NCI-H82 treated with DMSO at 0.1 percent for 48 hours (cell line): ENCODE measurements around the gene IL32.

Source experiments
- DNase-seq: peaks from one replicate; lab custom pipeline; 2025; ENCODE audit not compliant: unreplicated experiment; lab: John Stamatoyannopoulos, UW

IL32 gene

DNA sequence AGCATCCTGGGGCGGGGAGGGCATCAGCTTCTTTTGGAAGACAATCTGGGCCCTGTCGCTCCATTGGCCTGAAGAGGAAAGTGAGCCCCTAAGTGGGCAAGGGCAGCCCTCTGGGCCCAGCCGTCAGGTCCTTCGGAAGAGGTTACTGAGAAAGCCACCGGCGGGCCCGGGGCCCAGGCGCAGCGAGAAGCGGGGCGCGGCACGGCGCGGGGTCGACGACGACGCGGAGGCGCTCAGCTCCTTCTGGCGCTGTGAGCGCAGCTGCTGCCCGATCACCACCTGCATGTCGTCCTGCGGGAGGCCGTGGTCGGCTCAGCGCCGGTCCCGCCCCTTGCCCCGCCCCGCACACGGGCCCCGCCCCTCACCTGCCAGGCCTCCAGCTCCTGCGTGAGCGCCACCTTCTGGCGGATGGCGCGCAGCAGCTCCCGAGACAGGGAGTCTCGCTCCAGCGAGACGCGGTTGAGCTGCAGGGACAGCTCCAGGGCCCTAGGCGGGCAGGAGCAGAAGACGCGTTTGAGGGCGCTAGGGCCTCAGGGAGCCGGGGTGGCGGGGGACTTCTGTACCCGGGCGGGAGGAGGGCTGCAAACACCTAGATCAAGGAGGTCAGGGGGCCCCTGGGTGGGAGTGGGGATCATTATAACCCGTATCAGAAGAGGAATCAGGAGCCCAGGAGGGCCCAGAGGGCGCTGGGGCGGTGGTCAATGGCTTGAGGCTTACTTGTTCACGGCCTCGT, 37.3 kb upstream of the IL32 start:
- DNase-seq, result peak; percentile 66

DNA sequence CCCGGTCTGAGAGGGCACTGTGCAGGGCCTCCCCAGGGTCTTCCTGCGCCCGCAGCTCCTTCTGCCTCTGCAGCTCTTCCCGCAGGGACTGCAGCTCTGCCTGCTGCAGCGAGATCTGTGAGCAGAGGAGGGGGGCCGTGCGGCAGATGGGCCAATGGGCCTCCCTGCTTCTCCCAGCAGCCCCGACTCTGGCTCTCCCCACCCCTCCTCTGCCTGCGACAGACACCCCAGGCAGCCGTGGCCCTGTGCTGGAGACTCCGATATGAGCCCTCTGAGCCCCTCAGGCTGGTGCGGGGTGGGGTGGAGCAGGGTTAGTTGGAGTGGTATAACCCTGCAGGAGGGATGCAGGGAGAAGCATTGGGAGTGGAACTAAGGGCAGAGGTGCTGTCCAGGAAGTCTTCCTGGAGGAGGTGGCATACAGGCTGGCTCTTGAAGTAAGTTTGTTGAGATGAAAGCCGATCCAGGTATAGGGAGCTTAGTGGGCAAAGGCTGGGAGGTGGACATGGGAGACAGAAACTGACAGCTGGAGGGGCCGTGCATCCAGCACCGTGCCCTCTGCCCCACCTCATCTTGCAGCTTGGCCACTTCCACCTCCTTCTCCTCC, 36.6 kb upstream of the IL32 start:
- DNase-seq, result no peak

DNA sequence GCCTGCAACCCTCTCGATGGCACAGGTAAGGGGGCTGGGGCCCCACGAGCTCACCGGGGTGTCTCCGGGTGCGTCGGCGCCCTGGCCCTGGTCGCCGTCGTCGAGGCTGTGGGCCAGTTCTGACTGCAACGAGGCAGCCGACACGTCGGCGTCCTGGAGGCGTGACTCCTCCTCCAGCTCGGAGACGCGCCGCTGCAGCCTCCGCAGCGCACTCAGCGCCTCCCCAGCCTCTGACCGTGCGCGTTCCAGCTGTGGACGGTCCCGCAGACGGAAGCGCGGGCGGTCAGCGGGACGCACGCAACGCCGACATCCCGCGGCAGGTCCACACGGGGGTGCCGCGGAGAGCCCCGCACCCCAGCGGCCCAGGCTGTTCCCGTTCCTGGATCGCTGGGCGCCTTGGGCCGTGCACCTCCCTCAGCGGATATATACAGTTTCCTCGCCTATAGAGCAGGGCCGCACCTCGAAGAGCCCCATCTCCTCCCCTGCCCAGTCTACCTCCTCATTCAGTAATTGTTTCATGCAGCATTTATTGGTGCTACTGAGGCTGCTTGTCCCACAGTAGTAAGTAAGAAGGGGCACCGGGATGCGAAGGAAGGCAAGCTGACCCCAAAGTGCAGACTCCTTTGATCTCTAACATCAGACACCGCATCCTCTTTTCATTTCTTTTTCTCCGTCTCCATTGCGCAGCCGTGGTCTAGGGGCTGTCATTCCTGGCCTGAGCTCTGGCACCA, 35.8 kb upstream of the IL32 start:
- DNase-seq, result no peak

DNA sequence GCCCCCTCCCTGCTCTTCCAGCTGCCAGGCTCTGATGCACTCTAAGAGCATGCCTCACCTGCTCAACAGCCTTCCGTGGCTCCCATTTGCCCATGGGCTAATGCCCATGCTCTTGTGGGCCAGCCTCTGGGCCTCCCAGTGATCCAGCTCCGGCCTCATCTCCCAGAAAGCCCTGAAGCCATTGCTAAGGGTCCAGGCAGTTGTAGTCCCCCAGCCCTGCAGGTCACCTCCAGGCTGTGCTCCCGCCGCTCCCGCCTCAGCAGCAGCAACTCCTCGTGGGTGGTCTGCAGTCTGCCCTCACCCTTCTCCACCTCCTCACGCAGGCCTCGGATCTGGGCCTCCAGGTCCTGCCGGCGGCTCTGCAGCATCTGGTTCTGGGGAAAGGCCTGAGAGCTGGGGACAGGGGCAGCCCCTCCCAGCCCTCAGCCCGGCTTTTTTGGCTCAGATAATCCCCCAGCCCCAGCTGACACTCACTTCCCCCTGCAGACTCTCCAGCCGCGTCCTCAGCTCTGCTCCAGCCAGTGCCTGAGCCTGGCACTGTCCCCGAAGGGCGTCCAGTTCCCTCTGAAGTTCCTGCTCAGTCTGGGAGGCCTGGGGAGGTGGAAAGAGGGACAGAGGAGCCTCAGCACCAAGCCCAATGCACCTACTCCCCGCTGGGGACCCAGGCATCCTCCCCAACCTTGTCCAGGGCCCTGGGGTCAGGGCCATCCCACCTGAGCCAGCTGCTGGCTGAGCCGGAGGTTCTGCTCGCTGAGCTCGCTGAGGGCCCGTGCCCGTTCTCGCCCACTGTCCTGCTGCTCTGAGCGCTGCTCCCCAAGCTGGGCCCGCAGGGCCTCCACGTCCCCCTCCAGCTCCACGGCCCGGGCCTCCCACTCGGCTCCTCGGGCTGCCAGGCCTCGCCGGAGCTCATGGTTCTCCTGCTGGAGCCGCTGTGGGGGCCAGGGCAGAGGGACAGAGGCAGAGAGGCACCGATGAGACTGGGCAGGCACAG, 34.9 kb upstream of the IL32 start:
- no peak for DNase-seq

DNA sequence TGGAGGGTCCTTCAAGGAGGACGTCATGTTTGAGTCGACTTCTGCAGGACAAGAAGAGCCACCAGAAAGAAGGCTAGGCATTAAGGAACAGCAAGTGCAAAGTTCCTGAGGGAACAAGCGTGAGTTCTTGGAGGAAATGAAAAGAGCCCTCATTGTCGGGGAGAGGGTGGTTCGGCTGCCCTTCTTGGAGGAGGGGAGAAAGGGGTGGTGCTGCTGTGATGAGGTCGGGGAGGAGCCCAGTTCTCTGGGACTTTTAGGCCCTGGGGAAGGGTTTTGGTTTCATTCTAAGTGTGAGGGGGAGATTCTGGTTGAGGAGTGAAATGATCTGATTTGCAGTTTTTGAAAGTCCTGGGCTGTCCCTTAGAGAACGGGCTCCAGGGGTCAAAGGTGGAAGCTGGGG, 32.8 kb upstream of the IL32 start:
- DNase-seq, result no peak

DNA sequence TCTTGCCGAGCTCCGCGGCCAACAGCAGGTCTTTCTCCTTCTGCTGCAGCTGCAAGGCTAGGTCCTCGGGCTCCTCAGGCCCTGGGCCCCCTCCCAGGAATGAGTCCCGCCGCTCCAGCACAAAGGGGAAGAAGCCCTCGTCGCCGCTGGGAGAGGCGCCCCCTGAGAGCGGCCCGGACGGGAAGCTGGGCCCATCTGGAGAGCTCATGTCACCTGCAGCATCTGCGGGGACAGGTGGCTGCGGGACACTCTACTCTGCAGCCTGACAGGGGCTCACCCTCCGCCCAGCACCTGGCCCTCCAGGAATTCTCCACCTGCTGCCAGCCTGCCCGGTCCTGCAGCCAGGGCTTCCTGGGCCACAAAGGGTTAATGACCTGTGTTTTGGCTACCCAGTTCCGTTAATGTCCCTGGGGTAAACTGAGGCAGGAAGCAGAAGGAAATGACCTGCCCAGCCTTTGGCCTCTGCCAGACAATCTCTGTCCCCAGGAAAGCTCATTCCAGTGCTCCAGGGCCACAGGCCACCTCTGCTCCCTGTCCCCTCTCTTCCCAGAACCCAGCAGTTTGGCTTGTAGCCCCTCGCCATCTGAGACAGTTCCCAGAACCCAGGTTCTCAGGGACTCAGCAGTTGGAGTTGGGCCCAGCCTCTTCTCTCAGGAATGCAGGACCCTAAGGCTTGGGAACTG, 30.0 kb upstream of the IL32 start:
- no peak for DNase-seq

DNA sequence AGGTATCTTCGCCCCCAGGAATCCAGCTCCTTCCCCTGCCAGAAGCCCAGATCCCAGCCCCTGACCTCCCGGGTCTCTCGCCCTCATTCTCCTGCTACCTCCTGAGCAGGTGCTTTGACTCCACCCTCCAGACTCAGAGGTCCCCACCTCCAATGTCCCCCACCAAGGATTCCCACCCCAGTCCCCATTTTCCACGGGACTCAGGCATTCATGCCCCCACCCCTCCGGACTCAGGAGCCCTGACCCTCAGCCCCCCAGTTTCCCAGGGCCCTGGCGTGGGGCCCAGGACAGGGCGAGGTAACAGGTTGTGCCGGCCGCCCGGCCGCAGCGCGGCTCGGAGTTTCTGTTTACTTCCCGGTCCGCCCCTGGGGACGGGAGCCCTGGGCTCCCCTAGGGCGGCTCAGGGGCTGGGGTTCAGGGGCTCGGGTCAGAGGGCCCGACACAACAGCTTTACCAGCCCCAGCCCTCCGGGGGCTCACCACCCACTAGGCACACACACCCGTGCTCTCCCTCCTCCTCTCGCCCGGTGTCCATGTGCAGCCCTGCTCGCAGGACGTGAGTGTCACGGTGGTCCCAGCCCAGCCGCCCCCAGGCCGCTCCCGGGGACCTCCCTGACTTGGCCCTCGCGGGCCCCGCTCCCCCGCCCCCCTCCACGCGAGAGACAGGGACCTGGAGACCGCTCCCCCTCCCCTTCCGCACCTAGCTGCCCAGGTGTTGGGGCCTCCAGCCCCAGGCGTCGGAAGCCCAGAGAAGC, 29.3 kb upstream of the IL32 start:
- no peak for DNase-seq

DNA sequence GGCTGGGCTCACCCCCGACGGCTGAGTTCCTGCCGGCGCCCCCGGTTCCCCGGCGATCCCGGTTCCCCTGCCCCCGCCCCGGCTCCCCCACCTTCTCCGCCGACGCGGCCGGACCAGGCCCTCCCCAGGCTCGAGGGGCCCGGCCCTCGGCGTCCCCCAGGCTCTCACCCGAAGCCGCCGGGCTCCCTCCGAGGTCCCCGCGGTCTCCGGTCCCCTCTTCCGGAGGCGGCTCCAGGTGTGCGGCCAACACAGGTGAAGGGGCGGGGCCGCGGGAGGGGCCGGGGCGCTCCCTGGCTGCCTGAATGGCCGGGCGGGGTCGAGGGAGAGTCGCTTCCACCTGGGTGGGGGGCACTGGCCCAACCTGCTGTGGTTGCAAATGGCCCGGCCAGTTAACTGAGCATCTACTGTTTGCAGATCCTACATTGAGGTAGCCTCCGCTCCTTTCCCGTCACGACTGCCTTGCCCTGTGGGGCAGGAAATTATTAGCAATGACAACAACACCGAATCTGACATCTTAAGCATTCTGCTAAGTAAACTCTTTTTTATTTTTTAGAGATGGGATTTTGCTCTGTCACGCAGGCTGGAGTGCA, 28.6 kb upstream of the IL32 start, which contains the start of gene BICDL2:
Gene BICDL2 (minus strand): TSS at position 219 of the 590 bp plus-strand sequence. CDS start 1,448 bp downstream, outside the sequence.
- no peak for DNase-seq

DNA sequence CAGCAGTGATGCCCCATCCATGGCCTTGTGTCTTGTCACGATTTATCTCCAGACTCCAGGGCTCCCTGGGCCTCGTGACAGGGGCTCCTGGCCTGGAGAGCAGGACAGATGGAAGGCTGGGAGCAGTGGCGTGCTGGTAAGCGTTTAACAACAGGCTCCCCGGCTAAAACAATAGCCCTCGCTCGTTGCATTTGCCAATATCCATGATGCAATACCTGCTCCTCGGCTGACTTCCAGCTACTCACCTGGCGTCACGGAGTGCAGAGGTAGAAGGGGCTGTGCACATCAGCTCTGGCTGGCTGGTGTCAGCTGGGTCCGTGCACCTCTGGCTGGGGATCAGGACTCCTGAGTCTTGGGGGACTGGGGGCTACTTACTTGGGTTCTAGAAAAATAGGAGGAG, 27.2 kb upstream of the IL32 start:
- no peak for DNase-seq

DNA sequence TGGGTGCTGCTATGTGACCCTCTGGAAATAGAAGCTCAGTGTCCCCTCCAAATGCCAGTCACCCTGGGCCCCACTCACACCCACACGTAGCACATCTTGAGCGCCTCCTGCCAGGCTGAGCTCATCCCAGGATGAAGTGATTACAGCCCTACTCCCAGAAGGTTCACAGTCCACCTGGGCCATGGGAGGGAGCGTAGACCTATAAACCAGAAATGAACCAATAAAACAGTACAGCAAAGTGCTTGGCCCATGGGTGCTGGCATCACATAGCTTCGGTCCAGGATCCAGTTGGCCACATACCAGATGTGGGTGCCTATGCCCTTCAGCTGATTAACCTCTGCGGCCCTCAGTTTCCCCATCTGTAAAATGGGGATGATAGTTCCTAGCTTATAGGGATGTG, 26.5 kb upstream of the IL32 start:
- DNase-seq, result no peak

DNA sequence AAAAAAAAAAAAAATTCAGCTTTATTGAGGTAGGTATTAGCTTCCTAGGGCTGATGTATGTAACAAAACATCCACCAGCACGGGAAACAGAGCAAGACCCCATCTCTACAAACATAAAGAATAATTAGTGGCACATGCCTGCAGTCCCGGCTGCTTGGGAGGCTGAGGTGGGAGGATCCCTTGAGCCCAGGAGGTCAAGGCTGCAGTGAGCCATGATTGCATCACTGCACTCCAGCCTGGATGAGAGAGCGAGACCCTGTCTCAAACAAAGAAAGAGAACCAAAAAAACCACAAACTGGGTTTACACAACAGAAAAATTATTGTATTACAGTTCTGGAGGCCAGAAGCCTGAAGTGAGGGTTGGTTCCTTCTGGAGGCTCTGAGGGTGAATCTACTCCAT, 23.1 kb upstream of the IL32 start:
- DNase-seq, result no peak

DNA sequence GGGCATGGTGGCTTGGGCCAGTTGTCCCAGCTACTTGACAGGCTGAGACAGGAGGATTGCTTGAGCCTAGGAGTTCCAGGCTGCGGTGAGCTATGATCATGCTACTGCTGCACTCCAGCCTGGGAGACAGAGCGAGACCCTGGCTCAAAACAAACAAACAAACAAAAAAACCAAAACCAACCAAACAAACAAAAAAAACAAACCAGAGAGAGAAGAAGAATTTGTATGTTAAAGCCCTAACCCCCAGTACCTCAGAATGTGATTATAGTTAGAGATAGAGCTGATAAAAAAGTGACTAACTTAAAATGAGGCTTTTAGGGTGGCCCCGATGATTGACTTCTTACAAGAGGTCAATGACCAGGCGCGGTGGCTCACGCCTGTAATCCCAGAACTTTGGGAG, 20.7 kb upstream of the IL32 start:
- no peak for DNase-seq

DNA sequence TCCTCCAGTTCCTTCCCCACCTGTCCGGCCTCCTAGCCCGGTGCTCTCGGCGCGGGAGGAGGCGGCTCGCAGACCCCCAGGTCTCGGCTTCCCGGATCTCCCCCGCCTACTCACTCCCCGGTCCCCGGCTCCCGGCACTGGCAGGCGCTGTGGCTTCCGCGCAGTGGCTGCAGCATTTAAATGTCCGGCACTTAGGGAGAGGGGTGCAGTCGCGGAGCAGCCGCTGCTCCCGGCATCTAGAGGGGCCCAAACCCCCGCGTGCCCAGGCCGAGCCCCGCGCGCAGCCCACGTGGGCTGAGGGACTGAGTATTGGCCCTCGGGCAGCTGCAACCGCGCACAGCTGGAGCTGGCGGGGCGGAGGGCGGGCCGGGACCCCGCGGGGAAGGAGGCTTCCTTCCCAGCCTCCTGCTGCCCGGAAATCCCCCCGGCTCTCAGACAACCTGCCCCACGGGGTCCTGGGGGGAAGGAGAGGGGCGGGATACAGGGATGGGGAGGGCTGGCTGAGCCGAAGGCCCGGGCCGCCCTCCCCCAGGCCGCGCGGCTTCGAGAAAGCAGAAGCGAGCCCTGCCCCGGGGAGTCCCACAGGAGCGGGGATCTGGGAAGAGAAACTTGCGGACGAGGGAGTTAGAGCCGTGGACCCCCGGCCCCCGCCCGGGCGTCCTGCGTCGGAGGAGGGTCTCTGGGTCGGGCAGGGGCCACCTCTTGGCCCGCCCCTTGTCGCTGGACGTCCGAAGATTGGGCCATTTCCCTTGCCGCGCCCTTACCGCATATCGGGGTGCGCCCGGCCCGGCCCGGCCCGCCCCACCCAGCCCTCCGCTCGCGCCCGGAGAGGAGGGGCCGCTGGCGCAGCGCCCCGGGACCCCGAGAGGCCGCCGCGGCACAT, 19.4 kb upstream of the IL32 start, which contains the start of gene MMP25:
Gene MMP25 (plus strand): TSS at position 804 of the 883 bp plus-strand sequence. CDS start 357 bp downstream, outside the sequence.
- no peak for DNase-seq

DNA sequence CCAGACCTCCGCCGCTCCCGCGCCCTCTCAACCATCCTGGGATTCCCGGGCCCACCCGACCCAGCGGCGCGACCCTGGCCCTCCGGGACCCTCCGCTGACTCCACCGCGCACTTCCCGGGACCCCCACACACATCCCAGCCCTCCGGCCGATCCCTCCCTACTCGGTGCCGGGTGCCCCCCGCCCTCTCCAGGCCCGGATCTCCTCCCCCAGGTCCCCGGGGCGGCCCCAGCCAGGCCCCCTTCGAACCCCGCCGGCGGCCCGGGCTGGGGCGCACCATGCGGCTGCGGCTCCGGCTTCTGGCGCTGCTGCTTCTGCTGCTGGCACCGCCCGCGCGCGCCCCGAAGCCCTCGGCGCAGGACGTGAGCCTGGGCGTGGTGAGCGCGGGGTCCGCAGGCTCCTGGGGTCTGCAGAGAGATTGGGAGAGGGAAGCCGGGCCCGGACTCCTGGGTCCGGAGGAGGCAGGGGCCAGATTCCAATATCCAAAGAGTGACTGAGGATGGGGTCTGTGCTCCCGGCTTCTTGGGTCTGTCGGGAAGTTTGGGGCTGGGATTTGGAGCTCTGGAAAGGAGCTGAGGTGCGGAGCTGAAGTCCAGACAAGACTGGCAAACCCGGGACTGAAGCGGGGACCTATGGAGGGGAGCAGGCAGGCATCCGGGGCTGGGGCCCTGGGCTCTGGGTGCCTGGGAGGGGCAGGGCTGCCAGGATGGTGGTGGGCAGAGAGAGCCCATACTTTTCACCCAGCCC, 18.6 kb upstream of the IL32 start:
- DNase-seq, result no peak

DNA sequence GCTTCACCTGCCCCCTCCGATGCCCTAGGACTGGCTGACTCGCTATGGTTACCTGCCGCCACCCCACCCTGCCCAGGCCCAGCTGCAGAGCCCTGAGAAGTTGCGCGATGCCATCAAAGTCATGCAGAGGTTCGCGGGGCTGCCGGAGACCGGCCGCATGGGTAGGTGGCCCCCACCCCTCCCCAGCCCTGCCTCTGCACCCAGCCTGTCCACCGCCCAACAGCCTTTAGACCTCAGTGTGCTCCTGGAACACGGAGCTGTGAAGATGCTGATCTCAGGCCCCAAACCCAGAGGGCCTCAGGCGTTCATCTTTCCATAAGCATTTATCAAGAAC, 18.1 kb upstream of the IL32 start:
- DNase-seq, result no peak

DNA sequence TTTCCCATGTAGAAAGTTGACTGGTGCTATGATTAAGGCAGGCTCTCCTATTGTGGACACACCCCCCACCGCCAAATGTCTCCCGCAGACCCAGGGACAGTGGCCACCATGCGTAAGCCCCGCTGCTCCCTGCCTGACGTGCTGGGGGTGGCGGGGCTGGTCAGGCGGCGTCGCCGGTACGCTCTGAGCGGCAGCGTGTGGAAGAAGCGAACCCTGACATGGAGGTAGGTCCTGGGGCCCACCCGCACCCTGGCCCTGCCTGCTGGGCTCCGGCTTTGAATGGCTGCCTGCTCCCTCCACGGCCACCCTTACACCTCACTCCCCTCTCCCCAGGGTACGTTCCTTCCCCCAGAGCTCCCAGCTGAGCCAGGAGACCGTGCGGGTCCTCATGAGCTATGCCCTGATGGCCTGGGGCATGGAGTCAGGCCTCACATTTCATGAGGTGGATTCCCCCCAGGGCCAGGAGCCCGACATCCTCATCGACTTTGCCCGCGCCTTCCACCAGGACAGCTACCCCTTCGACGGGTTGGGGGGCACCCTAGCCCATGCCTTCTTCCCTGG, 15.4 kb upstream of the IL32 start:
- no peak for DNase-seq

DNA sequence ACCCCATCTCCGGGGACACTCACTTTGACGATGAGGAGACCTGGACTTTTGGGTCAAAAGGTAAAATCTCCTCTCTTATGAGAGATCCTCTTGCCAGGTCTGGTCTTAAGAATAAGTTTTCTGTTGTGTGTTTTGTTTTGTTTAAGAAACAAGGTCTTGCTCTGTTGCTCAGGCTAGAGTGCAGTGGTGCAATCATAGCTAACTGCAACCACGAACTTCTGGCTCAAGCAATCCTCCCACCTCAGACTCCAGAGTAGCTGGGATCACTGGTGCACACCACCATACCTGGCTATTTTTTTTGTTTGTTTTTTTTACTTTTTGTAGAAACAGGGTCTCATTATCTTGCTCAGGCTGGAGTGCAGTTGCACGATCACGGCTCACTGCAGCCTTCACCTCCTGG, 15.0 kb upstream of the IL32 start:
- DNase-seq, result no peak
